ENCODE measurements around the gene DPY19L1.
A peak's percentile ranks its signal among the peaks of the same experiment; 100 is the strongest.
"Not testable (repeated sequence)": the region's sequence is repeated elsewhere in the genome, so short reads cannot be mapped to it uniquely, and the experiment has no call there.

The DPY19L1 gene

GRCh38 chr7:35053488-35054175, 16.3 kb upstream of the DPY19L1 start:
- not testable (repeated sequence) for DNase-seq; H3K27me3 ChIP-seq (replicated peaks; ENCODE audit: control insufficient read depth, insufficient read depth, low read length, poor library complexity, severe bottlenecking); H3K36me3 ChIP-seq (ENCODE audit: control insufficient read depth, insufficient read depth, low read length); H3K27ac ChIP-seq (ENCODE audit: insufficient read depth, low read length, poor library complexity, severe bottlenecking); H3K4me3 ChIP-seq (ENCODE audit: insufficient read depth, low read depth, low read length, poor library complexity, severe bottlenecking); H3K9me3 ChIP-seq (ENCODE audit: control insufficient read depth, low read length); H3K4me1 ChIP-seq (ENCODE audit: control insufficient read depth, insufficient read depth, low read length, poor library complexity, severe bottlenecking)

- not testable (repeated sequence) for H3K27ac ChIP-seq (ENCODE audit: insufficient read depth, low read length, poor library complexity, severe bottlenecking); H3K9me3 ChIP-seq (ENCODE audit: control insufficient read depth, low read length); H3K27me3 ChIP-seq (replicated peaks; ENCODE audit: control insufficient read depth, insufficient read depth, low read length, poor library complexity, severe bottlenecking); H3K4me3 ChIP-seq (ENCODE audit: insufficient read depth, low read depth, low read length, poor library complexity, severe bottlenecking); DNase-seq; H3K4me1 ChIP-seq (ENCODE audit: control insufficient read depth, insufficient read depth, low read length, poor library complexity, severe bottlenecking); H3K36me3 ChIP-seq (ENCODE audit: control insufficient read depth, insufficient read depth, low read length)
Observed at GRCh38 chr7:35048390-35048789, 11.1 kb upstream of the DPY19L1 start.

- not testable (repeated sequence) for DNase-seq; H3K9me3 ChIP-seq (ENCODE audit: control insufficient read depth, low read length); H3K27ac ChIP-seq (ENCODE audit: insufficient read depth, low read length, poor library complexity, severe bottlenecking); H3K27me3 ChIP-seq (replicated peaks; ENCODE audit: control insufficient read depth, insufficient read depth, low read length, poor library complexity, severe bottlenecking); H3K36me3 ChIP-seq (ENCODE audit: control insufficient read depth, insufficient read depth, low read length); H3K4me1 ChIP-seq (ENCODE audit: control insufficient read depth, insufficient read depth, low read length, poor library complexity, severe bottlenecking); H3K4me3 ChIP-seq (ENCODE audit: insufficient read depth, low read depth, low read length, poor library complexity, severe bottlenecking)
Observed at GRCh38 chr7:35047912-35048305, 10.6 kb upstream of the DPY19L1 start.

- not testable (repeated sequence) for H3K4me1 ChIP-seq (ENCODE audit: control insufficient read depth, insufficient read depth, low read length, poor library complexity, severe bottlenecking); H3K9me3 ChIP-seq (ENCODE audit: control insufficient read depth, low read length); DNase-seq; H3K4me3 ChIP-seq (ENCODE audit: insufficient read depth, low read depth, low read length, poor library complexity, severe bottlenecking); H3K27me3 ChIP-seq (replicated peaks; ENCODE audit: control insufficient read depth, insufficient read depth, low read length, poor library complexity, severe bottlenecking); H3K36me3 ChIP-seq (ENCODE audit: control insufficient read depth, insufficient read depth, low read length); H3K27ac ChIP-seq (ENCODE audit: insufficient read depth, low read length, poor library complexity, severe bottlenecking)
Observed at GRCh38 chr7:35047263-35047911, 10.1 kb upstream of the DPY19L1 start.

- H3K9me3 ChIP-seq (ENCODE audit: control insufficient read depth, low read length); H3K4me3 ChIP-seq (ENCODE audit: insufficient read depth, low read depth, low read length, poor library complexity, severe bottlenecking); H3K36me3 ChIP-seq (ENCODE audit: control insufficient read depth, insufficient read depth, low read length); H3K4me1 ChIP-seq (ENCODE audit: control insufficient read depth, insufficient read depth, low read length, poor library complexity, severe bottlenecking); H3K27me3 ChIP-seq (replicated peaks; ENCODE audit: control insufficient read depth, insufficient read depth, low read length, poor library complexity, severe bottlenecking); H3K27ac ChIP-seq (ENCODE audit: insufficient read depth, low read length, poor library complexity, severe bottlenecking); DNase-seq: not testable (repeated sequence)
Observed at GRCh38 chr7:35043301-35043700, 6.0 kb upstream of the DPY19L1 start.

GRCh38 chr7:35040906-35041305, 3.6 kb upstream of the DPY19L1 start:
- no peak overlapping the region for H3K27ac ChIP-seq (ENCODE audit: insufficient read depth, low read length, poor library complexity, severe bottlenecking)

GRCh38 chr7:35039343-35039742, 2.1 kb upstream of the DPY19L1 start:
- no peak for DNase-seq
- Histone ChIP-seq H3K27ac (ENCODE audit: insufficient read depth, low read length, poor library complexity, severe bottlenecking) (no peak overlapping the region), H3K4me3 (ENCODE audit: insufficient read depth, low read depth, low read length, poor library complexity, severe bottlenecking) (no peak overlapping the region), H3K4me1 (ENCODE audit: control insufficient read depth, insufficient read depth, low read length, poor library complexity, severe bottlenecking) (peaks cover 12% of the 10 kb centered on the region), H3K36me3 (ENCODE audit: control insufficient read depth, insufficient read depth, low read length) (no peaks in the 10 kb centered on the region), H3K27me3 (replicated peaks; ENCODE audit: control insufficient read depth, insufficient read depth, low read length, poor library complexity, severe bottlenecking) (no peaks in the 10 kb centered on the region), H3K9me3 (ENCODE audit: control insufficient read depth, low read length) (no peaks in the 10 kb centered on the region)

More at GRCh38 chr7:35040906-35041305, 3.6 kb upstream of the DPY19L1 start:
- Histone ChIP-seq H3K4me1 (ENCODE audit: control insufficient read depth, insufficient read depth, low read length, poor library complexity, severe bottlenecking) (peaks cover 9% of the 10 kb centered on the region), H3K36me3 (ENCODE audit: control insufficient read depth, insufficient read depth, low read length) (no peaks in the 10 kb centered on the region), H3K9me3 (ENCODE audit: control insufficient read depth, low read length) (no peaks in the 10 kb centered on the region), H3K4me3 (ENCODE audit: insufficient read depth, low read depth, low read length, poor library complexity, severe bottlenecking) (no peak overlapping the region), H3K27me3 (replicated peaks; ENCODE audit: control insufficient read depth, insufficient read depth, low read length, poor library complexity, severe bottlenecking) (no peaks in the 10 kb centered on the region)
- no peak for DNase-seq

- Histone ChIP-seq H3K27me3 (replicated peaks; ENCODE audit: control insufficient read depth, insufficient read depth, low read length, poor library complexity, severe bottlenecking) (no peaks in the 10 kb centered on the region), H3K27ac (ENCODE audit: insufficient read depth, low read length, poor library complexity, severe bottlenecking) (peak overlapping the region; percentile 67), H3K4me3 (ENCODE audit: insufficient read depth, low read depth, low read length, poor library complexity, severe bottlenecking) (peak overlapping the region; percentile 70), H3K36me3 (ENCODE audit: control insufficient read depth, insufficient read depth, low read length) (no peaks in the 10 kb centered on the region), H3K4me1 (ENCODE audit: control insufficient read depth, insufficient read depth, low read length, poor library complexity, severe bottlenecking) (peaks cover 12% of the 10 kb centered on the region), H3K9me3 (ENCODE audit: control insufficient read depth, low read length) (no peaks in the 10 kb centered on the region)
- DNase-seq: no peak
Observed at GRCh38 chr7:35038354-35038753, 1.1 kb upstream of the DPY19L1 start.

GRCh38 chr7:35037526-35038341, 449 bp upstream of the DPY19L1 start:
- peak overlapping the region; percentile 70 for H3K4me3 ChIP-seq (ENCODE audit: insufficient read depth, low read depth, low read length, poor library complexity, severe bottlenecking)
- DNase-seq: peak; percentile 81 to 85 (median 84)
- peaks cover 12% of the 10 kb centered on the region for H3K4me1 ChIP-seq (ENCODE audit: control insufficient read depth, insufficient read depth, low read length, poor library complexity, severe bottlenecking)
- H3K9me3 ChIP-seq (ENCODE audit: control insufficient read depth, low read length): no peaks in the 10 kb centered on the region
- H3K27me3 ChIP-seq (replicated peaks; ENCODE audit: control insufficient read depth, insufficient read depth, low read length, poor library complexity, severe bottlenecking): no peaks in the 10 kb centered on the region
- H3K27ac ChIP-seq (ENCODE audit: insufficient read depth, low read length, poor library complexity, severe bottlenecking): peak overlapping the region; percentile 67
- H3K36me3 ChIP-seq (ENCODE audit: control insufficient read depth, insufficient read depth, low read length): no peaks in the 10 kb centered on the region
